ENCODE results near the gene STRIP2. TPM values are rescaled to one million over a fixed set of nuclear protein-coding genes. Genes with fewer than 3 reads are reported as not detected.

Gene STRIP2
- total RNA-seq, 1 experiment from 2014 or later: 10.8 TPM

DNA sequence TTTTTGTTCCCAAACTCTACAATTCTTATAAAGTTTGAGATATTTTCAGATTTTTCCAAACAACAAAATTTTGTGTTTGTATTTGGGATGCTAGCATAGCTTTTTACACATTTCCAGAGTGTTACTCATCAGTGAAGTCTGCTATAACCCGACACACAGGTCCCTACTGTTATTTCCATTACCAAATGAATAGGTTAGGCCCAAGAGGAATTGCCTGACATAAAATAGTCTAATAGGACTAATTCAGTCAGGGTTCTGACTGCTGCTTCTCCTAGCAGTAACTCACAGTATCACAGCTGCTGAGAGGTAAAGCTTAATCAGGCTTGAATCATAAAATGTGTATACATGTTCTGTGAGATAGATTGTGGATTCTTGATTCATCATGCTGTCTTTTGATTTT is 49.1 kb upstream of the STRIP2 start:
- Histone ChIP-seq H3K4me3 (replicated peaks in 1 of 2; ENCODE audit: low read depth in 1 of 2, low read length in 2 of 2) (no peak overlapping the region), H3K79me2 (ENCODE audit: insufficient read depth, low read length) (no peaks in the 10 kb centered on the region), H3K36me3 (ENCODE audit: control insufficient read depth in 1 of 2, insufficient read depth in 2 of 2, low read length in 2 of 2) (no peaks in the 10 kb centered on the region), H3K4me2 (ENCODE audit: low read length) (no peak overlapping the region), H3K9me2 (ENCODE audit: insufficient read depth) (no peaks in the 10 kb centered on the region), H3K9ac (ENCODE audit: low read length) (no peak overlapping the region), H3K4me1 (ENCODE audit: control insufficient read depth in 1 of 2, insufficient read depth in 2 of 2, low read length in 2 of 2) (no peaks in the 10 kb centered on the region), H3K27ac (ENCODE audit: low read depth, low read length) (no peak overlapping the region), H3K27me3 (ENCODE audit: insufficient read depth, low read length) (no peaks in the 10 kb centered on the region), H3K9me3 (ENCODE audit: control insufficient read depth in 1 of 2, insufficient read depth in 1 of 2, low read depth in 1 of 2, low read length in 2 of 2) (no peaks in the 10 kb centered on the region), H2AFZ (ENCODE audit: low read depth, low read length, poor library complexity, severe bottlenecking) (no peak overlapping the region), H4K20me1 (ENCODE audit: insufficient read depth) (no peaks in the 10 kb centered on the region)
- TF ChIP-seq FOSL1 (IDR thresholded peaks at IDR 0.05; ENCODE audit: low read depth) (no peak), EZH2phosphoT487 (IDR thresholded peaks at IDR 0.05; ENCODE audit: borderline replicate concordance) (no peak), REST (IDR thresholded peaks at IDR 0.05; ENCODE audit: low read depth) (no peak), ATF3 (IDR thresholded peaks at IDR 0.05) (no peak), ZNF274 (IDR thresholded peaks at IDR 0.05; ENCODE audit: low read depth, low read length) (no peak), CBX3 (IDR thresholded peaks at IDR 0.05; ENCODE audit: low read depth) (no peak), CEBPB (IDR thresholded peaks at IDR 0.05; ENCODE audit: low read depth) (no peak), ELF1 (IDR thresholded peaks at IDR 0.05; ENCODE audit: borderline replicate concordance, low read depth) (no peak), SIN3A (IDR thresholded peaks at IDR 0.05; ENCODE audit: low read depth) (no peak), YY1 (IDR thresholded peaks at IDR 0.05; ENCODE audit: extremely low read depth, insufficient replicate concordance, low read depth, low read length) (no peak), JUND (IDR thresholded peaks at IDR 0.05) (no peak), EGR1 (IDR thresholded peaks at IDR 0.05; ENCODE audit: low read depth) (no peak), ZFX (IDR thresholded peaks at IDR 0.05) (no peak), TCF7L2 (IDR thresholded peaks at IDR 0.05; ENCODE audit: borderline replicate concordance, extremely low read depth, insufficient read depth, insufficient read length) (no peak), SP1 (IDR thresholded peaks at IDR 0.05; ENCODE audit: low read depth) (no peak), SRF (IDR thresholded peaks at IDR 0.05; ENCODE audit: low read depth) (no peak)
- TF ChIP-seq, protein P1, sequence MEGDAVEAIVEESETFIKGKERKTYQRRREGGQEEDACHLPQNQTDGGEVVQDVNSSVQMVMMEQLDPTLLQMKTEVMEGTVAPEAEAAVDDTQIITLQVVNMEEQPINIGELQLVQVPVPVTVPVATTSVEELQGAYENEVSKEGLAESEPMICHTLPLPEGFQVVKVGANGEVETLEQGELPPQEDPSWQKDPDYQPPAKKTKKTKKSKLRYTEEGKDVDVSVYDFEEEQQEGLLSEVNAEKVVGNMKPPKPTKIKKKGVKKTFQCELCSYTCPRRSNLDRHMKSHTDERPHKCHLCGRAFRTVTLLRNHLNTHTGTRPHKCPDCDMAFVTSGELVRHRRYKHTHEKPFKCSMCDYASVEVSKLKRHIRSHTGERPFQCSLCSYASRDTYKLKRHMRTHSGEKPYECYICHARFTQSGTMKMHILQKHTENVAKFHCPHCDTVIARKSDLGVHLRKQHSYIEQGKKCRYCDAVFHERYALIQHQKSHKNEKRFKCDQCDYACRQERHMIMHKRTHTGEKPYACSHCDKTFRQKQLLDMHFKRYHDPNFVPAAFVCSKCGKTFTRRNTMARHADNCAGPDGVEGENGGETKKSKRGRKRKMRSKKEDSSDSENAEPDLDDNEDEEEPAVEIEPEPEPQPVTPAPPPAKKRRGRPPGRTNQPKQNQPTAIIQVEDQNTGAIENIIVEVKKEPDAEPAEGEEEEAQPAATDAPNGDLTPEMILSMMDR (IDR thresholded peaks at IDR 0.05 in 2 of 3, conservative IDR thresholded peaks at IDR 0.05 in 1 of 3; ENCODE audit: borderline replicate concordance in 1 of 3, insufficient read depth in 1 of 3, low read depth in 2 of 3, low read length in 2 of 3): no peak
- TF ChIP-seq, protein P2, sequence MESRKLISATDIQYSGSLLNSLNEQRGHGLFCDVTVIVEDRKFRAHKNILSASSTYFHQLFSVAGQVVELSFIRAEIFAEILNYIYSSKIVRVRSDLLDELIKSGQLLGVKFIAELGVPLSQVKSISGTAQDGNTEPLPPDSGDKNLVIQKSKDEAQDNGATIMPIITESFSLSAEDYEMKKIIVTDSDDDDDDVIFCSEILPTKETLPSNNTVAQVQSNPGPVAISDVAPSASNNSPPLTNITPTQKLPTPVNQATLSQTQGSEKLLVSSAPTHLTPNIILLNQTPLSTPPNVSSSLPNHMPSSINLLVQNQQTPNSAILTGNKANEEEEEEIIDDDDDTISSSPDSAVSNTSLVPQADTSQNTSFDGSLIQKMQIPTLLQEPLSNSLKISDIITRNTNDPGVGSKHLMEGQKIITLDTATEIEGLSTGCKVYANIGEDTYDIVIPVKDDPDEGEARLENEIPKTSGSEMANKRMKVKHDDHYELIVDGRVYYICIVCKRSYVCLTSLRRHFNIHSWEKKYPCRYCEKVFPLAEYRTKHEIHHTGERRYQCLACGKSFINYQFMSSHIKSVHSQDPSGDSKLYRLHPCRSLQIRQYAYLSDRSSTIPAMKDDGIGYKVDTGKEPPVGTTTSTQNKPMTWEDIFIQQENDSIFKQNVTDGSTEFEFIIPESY (IDR thresholded peaks at IDR 0.05; ENCODE audit: extremely low read depth, insufficient replicate concordance, low read length): no peak
- POLR2A ChIA-PET: no interaction called here
- ATAC-seq (no peak), DNase-seq (ENCODE audit: low read depth, low spot score) (no peak)
- CTCF ChIA-PET: interaction anchor here (1.2 kb wide), 2 partner anchors 9 to 17 kb away, joined by 3 to 5 read pairs; no protein-coding TSS in a partner anchor
- RAD21 ChIA-PET (ENCODE audit: low non-redundant PET in 1 of 2, low total read pairs in 2 of 2, uncharacterized antibody in 2 of 2, unreplicated experiment in 2 of 2): no interaction called here
- no TSS peak for BruUV-seq (replicated peaks)
- intact Hi-C loops (cut with micrococcal nuclease): no loop called here
